Measurements from ENCODE around the gene FAM219A. TPM values are rescaled to one million over a fixed set of nuclear protein-coding genes. Genes with fewer than 3 reads are reported as not detected.

Gene FAM219A
- total RNA-seq, 4 donors from 2014 or later: 2.3 to 33.0 (median 14.9) TPM

GRCh38 chr9:34496149-34496712 is 37.9 kb upstream of the FAM219A start:
- H3K4me3 ChIP-seq: no peak overlapping the region
- H3K9me3 ChIP-seq: no peaks in the 10 kb centered on the region
- intact Hi-C loops (cut with DNase I; ENCODE audit: low total_unique reads): no loop called here
- H3K36me3 ChIP-seq: no peaks in the 10 kb centered on the region
- no peaks in the 10 kb centered on the region for H3K27me3 ChIP-seq
- TF ChIP-seq CTCF (IDR thresholded peaks at IDR 0.05) (no peak), POLR2A (IDR thresholded peaks at IDR 0.05) (no peak)
- H3K27ac ChIP-seq: no peak overlapping the region
- H3K4me1 ChIP-seq: no peaks in the 10 kb centered on the region
- DNase-seq: no peak

DNA sequence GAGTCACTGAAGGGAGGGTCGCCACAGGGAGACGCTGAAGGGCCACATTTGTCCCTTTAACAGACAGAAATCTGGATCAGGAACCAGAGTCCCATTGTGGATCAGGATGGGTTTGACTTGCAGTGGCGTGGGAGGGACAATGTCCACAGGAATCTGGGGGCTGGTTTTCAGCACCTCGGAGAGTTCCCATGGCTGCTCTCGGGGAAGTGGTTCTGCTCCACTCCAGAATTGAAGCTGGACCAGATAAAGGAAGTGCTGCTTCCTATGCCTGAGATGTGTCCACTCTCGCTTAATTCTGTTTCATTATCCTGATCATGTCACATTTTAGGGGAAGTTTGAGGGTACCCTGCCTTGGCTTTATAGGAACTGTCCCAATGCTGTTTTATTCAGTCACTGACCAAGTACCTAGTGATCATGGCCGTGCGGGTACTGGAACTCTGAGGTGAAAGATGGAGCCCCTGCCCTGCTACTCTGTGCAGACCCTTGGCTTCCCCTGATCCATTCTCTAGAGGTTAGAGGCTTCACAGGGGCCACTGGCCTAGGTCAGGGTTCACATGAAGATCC is 35.7 kb upstream of the FAM219A start:
- TF ChIP-seq POLR2A (IDR thresholded peaks at IDR 0.05): no peak
- TF ChIP-seq CTCF (IDR thresholded peaks at IDR 0.05): no peak
- DNase-seq: peak in 1 of 2 donors; percentile 23
- Histone ChIP-seq H3K36me3 (no peaks in the 10 kb centered on the region), H3K27me3 (no peaks in the 10 kb centered on the region), H3K27ac (no peak overlapping the region), H3K4me1 (no peaks in the 10 kb centered on the region), H3K9me3 (no peaks in the 10 kb centered on the region), H3K4me3 (no peak overlapping the region)
- intact Hi-C loops (cut with DNase I; ENCODE audit: low total_unique reads): no loop called here

DNA sequence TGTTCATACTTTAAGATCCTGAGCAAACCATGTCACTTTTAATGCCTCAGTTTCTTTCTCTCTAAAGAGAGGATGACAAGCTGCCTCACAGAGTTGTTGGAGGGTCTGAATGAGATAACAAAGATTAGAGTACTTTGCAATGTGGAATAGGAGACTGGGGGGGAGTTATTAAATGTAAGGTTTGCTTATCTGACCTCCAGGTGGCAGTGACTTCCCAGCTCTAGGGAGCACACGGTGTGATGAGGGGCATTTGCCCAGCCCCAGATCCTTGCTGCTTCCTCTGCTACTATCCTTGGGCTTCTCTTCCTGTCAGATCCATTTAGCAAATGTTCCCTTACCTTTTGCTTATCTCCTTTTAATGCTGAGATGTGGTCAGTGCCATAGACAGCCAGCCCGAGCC is 33.7 kb upstream of the FAM219A start:
- no peak overlapping the region for H3K27ac ChIP-seq
- no peak for DNase-seq
- no peaks in the 10 kb centered on the region for H3K27me3 ChIP-seq
- H3K36me3 ChIP-seq: no peaks in the 10 kb centered on the region
- TF ChIP-seq CTCF (IDR thresholded peaks at IDR 0.05) (no peak), POLR2A (IDR thresholded peaks at IDR 0.05) (no peak)
- no peak overlapping the region for H3K4me3 ChIP-seq
- H3K9me3 ChIP-seq: no peaks in the 10 kb centered on the region
- no peaks in the 10 kb centered on the region for H3K4me1 ChIP-seq
- intact Hi-C loops (cut with DNase I; ENCODE audit: low total_unique reads): no loop called here

DNA sequence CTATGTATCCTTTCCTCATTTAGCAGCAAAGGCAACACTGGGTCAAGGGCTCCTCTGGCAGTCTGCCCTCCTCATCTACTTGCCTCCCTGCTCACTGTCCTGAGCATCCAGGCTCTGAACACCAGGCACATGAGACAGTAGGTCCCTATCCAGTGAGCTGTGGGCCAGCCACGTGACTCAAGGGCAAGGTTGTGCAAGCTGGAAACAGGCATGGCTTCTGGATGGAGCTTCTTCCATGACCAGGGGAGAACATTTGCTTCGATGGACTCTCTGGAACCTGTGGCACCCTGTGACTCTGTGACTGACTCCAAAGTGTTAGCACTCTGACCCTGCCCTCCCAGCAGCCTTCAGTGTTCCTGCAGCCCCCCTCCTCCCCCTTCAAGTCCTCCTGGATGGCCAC is 33.2 kb upstream of the FAM219A start:
- Histone ChIP-seq H3K4me3 (no peak overlapping the region), H3K9me3 (no peaks in the 10 kb centered on the region), H3K27ac (no peak overlapping the region), H3K4me1 (no peaks in the 10 kb centered on the region), H3K36me3 (no peaks in the 10 kb centered on the region), H3K27me3 (no peaks in the 10 kb centered on the region)
- intact Hi-C loops (cut with DNase I; ENCODE audit: low total_unique reads): no loop called here
- no peak for TF ChIP-seq CTCF (IDR thresholded peaks at IDR 0.05)
- no peak for TF ChIP-seq POLR2A (IDR thresholded peaks at IDR 0.05)
- no peak for DNase-seq

GRCh38 chr9:34490760-34491159 is 32.4 kb upstream of the FAM219A start:
- no peaks in the 10 kb centered on the region for H3K4me1 ChIP-seq
- intact Hi-C loops (cut with DNase I; ENCODE audit: low total_unique reads): no loop called here
- no peaks in the 10 kb centered on the region for H3K9me3 ChIP-seq
- TF ChIP-seq POLR2A (IDR thresholded peaks at IDR 0.05) (no peak), CTCF (IDR thresholded peaks at IDR 0.05) (no peak)
- H3K27me3 ChIP-seq: no peaks in the 10 kb centered on the region
- H3K27ac ChIP-seq: no peak overlapping the region
- no peak overlapping the region for H3K4me3 ChIP-seq
- no peaks in the 10 kb centered on the region for H3K36me3 ChIP-seq
- no peak for DNase-seq

Measured in uterus (tissue), 4 donors.